ENCODE measurements around the gene RANBP1.
A peak's percentile ranks its signal among the peaks of the same experiment; 100 is the strongest.
"Not testable (repeated sequence)": the region's sequence is repeated elsewhere in the genome, so short reads cannot be mapped to it uniquely, and the experiment has no call there.

RANBP1 gene

DNA sequence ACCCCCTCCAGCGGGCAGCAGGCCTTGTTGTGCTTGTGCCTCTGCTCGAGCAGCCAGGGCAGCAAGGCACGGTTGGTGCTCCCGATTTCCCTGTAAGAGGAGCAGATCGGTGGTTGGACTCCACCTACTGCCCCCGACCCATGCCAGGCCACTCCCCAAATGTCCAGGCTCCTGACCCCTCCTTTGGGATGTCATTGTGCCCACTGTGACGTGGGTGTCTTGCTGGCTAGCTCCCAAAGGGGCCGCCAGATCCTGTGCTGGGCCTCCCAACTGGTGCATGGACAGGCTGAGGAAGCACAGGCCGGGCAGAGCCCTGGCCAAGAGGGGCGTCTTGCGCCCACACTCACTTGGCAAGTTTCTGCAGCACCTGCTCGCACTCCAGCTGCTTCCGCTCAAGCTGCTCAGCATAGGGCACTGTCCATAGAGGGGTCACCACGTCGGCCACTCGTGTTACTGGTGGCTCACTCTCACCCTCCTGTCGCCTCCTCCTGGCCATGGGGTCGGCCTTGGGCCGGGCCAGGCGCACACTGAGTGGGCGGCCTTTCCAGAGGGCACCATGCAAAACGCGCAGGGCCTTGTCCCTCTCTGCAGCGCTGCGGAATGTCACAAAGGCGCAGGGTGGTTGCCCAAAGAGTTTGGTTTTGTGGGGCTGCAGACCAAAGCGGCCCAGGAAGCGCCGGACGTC, at the start of gene RANBP1:
TSS of gene RANBP1 (plus strand) at position 414 of the 685 bp plus-strand sequence. CDS start at position 495, 81 bp downstream.
- DNase-seq: peak; percentile 43

- no peak for DNase-seq
Observed at GRCh38 chr22:20066617-20067383, 49.1 kb upstream of the RANBP1 start.

DNA sequence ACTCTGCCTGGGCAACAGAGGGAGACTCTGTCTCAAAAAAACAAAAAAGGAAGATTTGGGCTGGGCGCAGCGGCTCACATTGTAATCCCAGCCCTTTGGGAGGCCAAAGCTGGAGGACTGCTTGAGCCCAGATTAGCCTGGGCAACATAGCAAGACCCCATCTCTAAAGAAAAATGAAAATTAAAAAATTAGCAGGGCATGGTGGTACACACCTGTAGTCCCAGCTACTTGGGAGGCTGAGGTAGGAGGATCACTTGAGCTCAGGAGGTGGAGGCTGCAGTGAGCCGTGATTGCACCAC, 48.6 kb upstream of the RANBP1 start:
- DNase-seq: not testable (repeated sequence)

DNA sequence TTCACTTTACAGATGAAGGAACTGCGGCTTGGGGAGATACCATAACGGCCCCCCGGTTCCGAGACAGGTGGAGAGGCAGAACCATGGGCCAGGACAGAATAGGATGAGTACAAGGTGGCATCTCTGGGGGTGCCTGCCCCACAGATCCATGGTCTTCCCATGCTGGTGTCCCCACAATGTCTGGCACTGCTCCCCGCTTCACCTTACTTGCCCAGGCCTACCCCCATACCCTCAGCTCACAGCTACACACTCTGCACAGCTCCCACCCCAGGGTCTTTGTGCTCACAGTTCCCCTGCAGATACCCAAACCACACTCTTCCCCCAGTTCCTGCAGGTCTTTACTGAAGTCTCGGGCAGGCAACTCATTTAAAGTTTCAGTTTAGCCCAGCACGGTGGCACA, 47.3 kb upstream of the RANBP1 start:
- no peak for DNase-seq

GRCh38 chr22:20069331-20070042, 46.4 kb upstream of the RANBP1 start:
- DNase-seq: no peak

- no peak for DNase-seq
Observed at GRCh38 chr22:20071524-20071972, 44.4 kb upstream of the RANBP1 start.

DNA sequence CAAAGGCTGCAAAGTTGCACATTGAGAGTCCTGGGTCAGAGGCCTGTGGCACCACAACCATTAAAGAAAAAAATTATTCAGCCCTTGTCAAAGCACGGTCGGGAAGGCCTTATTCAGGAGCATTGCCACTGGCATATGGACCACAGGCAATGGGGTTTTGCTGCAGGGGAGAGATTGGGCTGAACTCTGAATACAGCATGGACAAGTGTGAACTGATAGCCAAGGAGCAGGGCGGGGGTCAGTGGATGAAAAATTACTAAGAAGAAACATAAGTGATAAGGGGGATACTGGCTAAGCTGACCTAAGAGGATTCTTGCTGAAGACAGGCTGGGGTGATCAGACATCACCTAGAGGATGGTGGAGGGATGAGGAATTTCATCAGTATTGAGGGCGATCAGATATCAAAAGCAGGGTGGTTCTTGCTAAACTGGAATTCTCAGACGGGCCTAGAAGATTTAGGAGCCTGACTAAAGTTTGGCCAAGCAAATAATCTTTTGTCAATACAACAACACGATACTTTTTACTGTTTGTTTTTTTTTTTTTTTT, 39.2 kb upstream of the RANBP1 start:
- no peak for DNase-seq

- DNase-seq: peak; percentile 97
Observed at GRCh38 chr22:20079745-20080444, 36.0 kb upstream of the RANBP1 start, which contains the start of gene DGCR8. Gene DGCR8, plus strand, starts transcription at chr22:20080241. Its CDS starts 5,723 bp downstream, at chr22:20085964.

DNA sequence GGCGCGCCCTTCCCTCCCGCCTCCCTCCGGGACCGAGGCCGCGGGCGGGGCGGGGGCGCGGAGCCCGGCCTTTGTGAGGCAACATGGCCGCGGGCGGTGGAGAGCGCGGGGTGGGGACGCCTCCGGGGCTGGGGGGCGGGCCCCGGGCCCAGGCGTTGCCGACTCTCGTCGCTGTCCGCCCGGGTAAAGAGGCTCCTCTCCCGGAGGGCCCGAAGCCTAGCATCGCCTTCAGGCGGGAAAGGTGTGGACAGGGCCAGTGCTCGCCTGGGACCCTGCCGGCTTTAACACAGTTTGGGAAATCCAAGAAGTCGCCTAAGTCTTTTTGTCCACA, 35.5 kb upstream of the RANBP1 start:
- DNase-seq: peak; percentile 76

DNA sequence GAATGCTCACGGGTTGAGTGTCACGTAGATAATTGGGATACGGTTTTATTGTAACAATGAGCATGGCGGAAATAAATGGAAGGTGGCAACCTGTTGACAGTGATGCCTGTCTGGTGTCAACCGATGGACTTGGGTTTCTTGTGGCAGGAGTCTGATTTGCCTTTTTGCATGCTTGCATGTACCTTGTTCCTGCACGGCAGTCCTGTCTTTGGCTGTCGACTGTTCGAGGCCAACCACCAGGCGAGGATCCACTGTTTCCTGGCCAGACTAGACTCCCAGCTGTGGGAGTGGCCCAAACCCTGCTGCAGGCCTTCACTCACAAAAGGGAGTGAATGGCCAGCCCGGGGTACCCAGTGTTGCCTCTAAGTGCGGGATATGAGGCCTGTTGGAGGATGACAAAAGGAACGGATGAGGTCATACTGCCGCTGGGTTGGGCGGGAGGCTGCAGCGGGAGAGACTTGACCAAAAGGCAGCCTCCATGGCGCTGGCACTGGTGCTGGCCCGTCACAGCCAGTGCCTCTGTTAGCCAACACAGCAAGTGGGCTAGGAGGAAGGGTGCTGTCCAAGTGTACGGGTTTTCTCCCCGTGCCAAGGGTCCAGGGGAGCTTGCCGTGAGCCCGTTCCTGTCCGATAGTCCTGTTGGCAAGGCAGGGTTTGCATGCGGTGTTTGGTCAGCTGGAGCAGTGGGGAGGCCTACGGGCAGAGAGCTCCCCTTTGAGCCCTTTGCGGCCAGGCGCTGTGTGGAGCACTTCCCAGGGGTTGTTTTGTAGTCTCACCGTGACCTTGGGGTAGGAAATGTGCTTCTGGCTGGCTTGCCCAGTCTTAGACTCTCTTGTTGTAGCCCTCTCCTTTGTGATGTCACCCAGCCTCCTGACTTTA, 34.9 kb upstream of the RANBP1 start:
- peak; percentile 60 for DNase-seq

- DNase-seq: no peak
Observed at GRCh38 chr22:20083157-20083890, 32.6 kb upstream of the RANBP1 start.

- DNase-seq: no peak
Observed at GRCh38 chr22:20083891-20084546, 31.9 kb upstream of the RANBP1 start.

DNA sequence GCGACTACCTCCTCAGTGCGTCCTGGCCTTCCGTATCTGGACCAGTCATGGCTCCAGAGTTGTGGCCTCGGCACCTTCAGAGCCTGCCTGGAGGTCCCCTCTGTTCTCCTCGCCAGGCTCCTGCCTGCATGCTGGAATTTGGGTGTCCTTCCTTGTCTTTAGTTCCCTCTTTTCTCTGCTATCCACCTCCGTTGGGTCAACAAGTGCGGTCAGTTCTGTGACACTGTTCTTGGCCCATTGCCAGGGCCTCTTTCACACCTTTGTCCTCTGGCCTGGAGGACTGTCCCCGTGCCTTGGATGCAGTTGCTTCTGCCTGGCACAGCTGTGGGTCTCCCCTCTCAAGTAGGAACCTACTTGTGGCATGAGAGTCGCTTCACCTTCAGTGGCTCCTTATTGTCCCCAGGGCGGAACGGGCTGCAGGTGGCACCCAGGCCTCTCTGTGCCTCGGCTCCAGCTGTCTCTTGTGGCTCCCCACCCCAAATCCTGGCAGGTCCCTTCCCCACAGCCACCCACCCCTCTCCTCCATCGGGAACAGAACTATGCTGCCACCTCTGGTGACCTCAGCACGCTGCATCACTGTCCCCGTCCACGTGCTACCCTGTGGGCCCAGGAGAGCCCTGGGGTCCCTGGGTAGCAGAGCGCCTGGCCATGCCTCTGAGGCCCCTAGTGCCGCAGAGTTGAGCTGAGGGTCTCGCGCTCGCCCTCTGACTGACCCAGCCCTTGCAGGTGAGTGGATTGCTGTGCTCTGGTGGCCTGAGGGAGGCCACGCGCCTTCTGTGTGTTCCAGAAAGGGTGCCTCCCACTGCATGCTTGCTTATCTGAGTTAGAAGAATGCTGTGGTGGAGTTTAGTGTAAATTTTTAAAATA, 31.1 kb upstream of the RANBP1 start:
- no peak for DNase-seq

GRCh38 chr22:20085651-20086050, 30.3 kb upstream of the RANBP1 start:
- DNase-seq: no peak

- DNase-seq: no peak
Observed at GRCh38 chr22:20086101-20086599, 29.8 kb upstream of the RANBP1 start.

GRCh38 chr22:20086763-20087162, 29.1 kb upstream of the RANBP1 start:
- no peak for DNase-seq

GRCh38 chr22:20087319-20088262, 28.3 kb upstream of the RANBP1 start:
- DNase-seq: no peak

DNA sequence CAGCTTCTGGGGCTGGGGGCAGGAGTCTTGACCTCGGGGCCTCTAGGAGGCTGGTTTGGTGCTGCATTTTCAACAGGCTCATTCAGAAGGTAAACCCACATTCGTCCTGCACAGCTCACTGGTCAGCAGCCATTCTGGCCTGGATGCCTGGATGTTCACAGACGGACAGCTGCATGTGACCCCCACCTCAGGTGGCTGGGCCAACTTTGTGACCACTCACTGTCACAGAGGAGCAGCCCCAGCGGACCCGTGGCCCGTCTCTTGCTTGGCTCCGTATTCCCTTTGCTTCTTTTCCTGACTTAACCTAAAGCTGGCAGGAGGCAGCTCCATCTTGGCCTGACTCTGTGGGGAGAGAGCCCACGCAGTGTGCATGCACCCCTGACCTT, 27.6 kb upstream of the RANBP1 start:
- no peak for DNase-seq

Data from left hindlimb (tissue), 1 donor.